PC-3 (cell line): Measurements from ENCODE around the gene HS3ST5. TPM values are rescaled to one million over a fixed set of nuclear protein-coding genes. Genes with fewer than 3 reads are reported as not detected.

Experiments
- ATAC-seq: fragments of 200-7000 bp; cut with Tn5 transposase; 2 replicates; pipeline ENCODE4 v1.9.1; 2020; ENCODE audit warnings: mild to moderate bottlenecking, moderate library complexity
- BruUV-seq: library from RNA; stranded (reverse); fragments of 400-500 nt; replicated peaks from 2 replicates; lab custom pipeline; 2021; lab: Mats Ljungman, UMichigan
- CTCF ChIA-PET: fragments of 300-600 bp; sonication (Branson Sonifier 250); formaldehyde crosslinking; loops from one replicate; lab custom pipeline; 2022; ENCODE audit warnings: antibody characterized with exemption; lab: Charles Lee
- POLR2A ChIA-PET: fragments of 300-600 bp; sonication (Branson Sonifier 250); formaldehyde crosslinking; loops from one replicate; lab custom pipeline; 2022; ENCODE audit warnings: antibody characterized with exemption; ENCODE audit not compliant: unreplicated experiment; lab: Charles Lee
- DNase-seq: peaks from one replicate; pipeline ENCODE4 v3.0.0-alpha.2; 2015
- H2AFZ ChIP-seq: fragments of 300-600 bp; sonication (generic); 2 replicates; pipeline ENCODE4 v1.6.0; 2016; ENCODE audit warnings: antibody characterized with exemption, low read length
- H3F3A ChIP-seq: fragments of 300-600 bp; sonication (generic); one replicate; pipeline ENCODE4 v1.6.0; 2017; ENCODE audit warnings: antibody characterized with exemption, low read length, control low read depth, mild to moderate bottlenecking; ENCODE audit not compliant: unreplicated experiment
- H3K27ac ChIP-seq: fragments of 300-600 bp; sonication (generic); 2 replicates; pipeline ENCODE4 v1.5.1; 2016; ENCODE audit warnings: mild to moderate bottlenecking, low read length
- H3K27me3 ChIP-seq: fragments of 300-600 bp; sonication (generic); 2 replicates; pipeline ENCODE4 v1.6.1; 2016; ENCODE audit warnings: low read length, mixed read lengths
- H3K36me3 ChIP-seq: fragments of 300-600 bp; sonication (generic); 2 replicates; pipeline ENCODE4 v1.6.1; 2016; ENCODE audit warnings: low read depth, mixed run types, low read length, mixed read lengths
- H3K4me1 ChIP-seq: fragments of 300-600 bp; sonication (generic); 2 replicates; pipeline ENCODE4 v1.5.1; 2016; ENCODE audit warnings: low read length; ENCODE audit not compliant: insufficient read depth
- H3K4me2 ChIP-seq: fragments of 300-600 bp; sonication (generic); 2 replicates; pipeline ENCODE4 v1.6.0; 2016; ENCODE audit warnings: low read length
- H3K4me3 ChIP-seq: fragments of 300-600 bp; sonication (generic); 2 replicates; pipeline ENCODE4 v1.5.1; 2016; ENCODE audit warnings: mild to moderate bottlenecking, low read length, mixed read lengths
- H3K79me2 ChIP-seq: fragments of 300-600 bp; sonication (generic); 2 replicates; pipeline ENCODE4 v1.6.1; 2017; ENCODE audit warnings: low read length, mixed read lengths
- H3K9ac ChIP-seq: fragments of 300-600 bp; sonication (generic); 2 replicates; pipeline ENCODE4 v1.6.0; 2016; ENCODE audit warnings: mild to moderate bottlenecking, low read length
- H3K9me2 ChIP-seq: fragments of 300-600 bp; sonication (generic); replicated peaks from 2 replicates; pipeline ENCODE4 v1.6.1; 2016; ENCODE audit warnings: mixed run types, low read length, mixed read lengths
- H3K9me3 ChIP-seq: fragments of 300-600 bp; sonication (generic); 2 replicates; pipeline ENCODE4 v1.6.1; 2016; ENCODE audit warnings: low read length, mixed read lengths
- H4K20me1 ChIP-seq: fragments of 300-600 bp; sonication (generic); 2 replicates; pipeline ENCODE4 v1.6.1; 2016; ENCODE audit warnings: low read length, mixed read lengths
- CTCF ChIP-seq: fragments of 300-600 bp; sonication (generic); conservative IDR thresholded peaks from 2 replicates; pipeline ENCODE4 v1.5.1; 2017; ENCODE audit warnings: antibody characterized with exemption, low read depth, mild to moderate bottlenecking, low read length
- EZH2 ChIP-seq: fragments of 300-600 bp; sonication (generic); IDR thresholded peaks from one replicate; pipeline ENCODE4 v1.6.1; 2017; ENCODE audit warnings: antibody characterized with exemption, mild to moderate bottlenecking, low read length; ENCODE audit not compliant: unreplicated experiment
- EZH2phosphoT487 ChIP-seq: fragments of 300-600 bp; sonication (generic); IDR thresholded peaks from 2 replicates; pipeline ENCODE4 v1.6.1; 2018; ENCODE audit warnings: mild to moderate bottlenecking, antibody characterized with exemption, low read length, borderline replicate concordance
- intact Hi-C: fragments of 100-400 bp; cut with micrococcal nuclease; formaldehyde crosslinking; loops from 2 replicates; pipeline ENCODE4 v1.9.0; 2023
- total RNA-seq: library from RNA; depleted of rRNA; stranded (reverse); fragments of >200 nt; gene quantifications from 2 replicates; pipeline ENCODE4 v1.2.3, GENCODE V29; 2014

Gene HS3ST5
- total RNA-seq, 1 experiment from 2014 or later: 1.2 TPM

- no peak for TF ChIP-seq EZH2phosphoT487
- no peak for TF ChIP-seq CTCF
- TF ChIP-seq EZH2: no peak
- H3K9ac ChIP-seq: no peak overlapping the region
- intact Hi-C loops: no loop called here
- no TSS peak for BruUV-seq
- no peaks in the 10 kb centered on the region for H4K20me1 ChIP-seq
- no peak overlapping the region for H2AFZ ChIP-seq
- POLR2A ChIA-PET: no interaction called here
- H3K27ac ChIP-seq: no peak overlapping the region
- ATAC-seq (no peak), DNase-seq (no peak)
- no peaks in the 10 kb centered on the region for H3K4me1 ChIP-seq
- no peaks in the 10 kb centered on the region for H3K36me3 ChIP-seq
- no peak overlapping the region for H3K4me3 ChIP-seq
- no peaks in the 10 kb centered on the region for H3K27me3 ChIP-seq
- H3K79me2 ChIP-seq: no peaks in the 10 kb centered on the region
- no peaks in the 10 kb centered on the region for H3K9me2 ChIP-seq
- CTCF ChIA-PET: no interaction called here
- H3K4me2 ChIP-seq: no peak overlapping the region
- no peaks in the 10 kb centered on the region for H3K9me3 ChIP-seq
- no peaks in the 10 kb centered on the region for H3F3A ChIP-seq
Measured at GRCh38 chr6:114253431-114253830, 89.4 kb downstream of the HS3ST5 start.

- CTCF ChIA-PET: no interaction called here
- DNase-seq: no peak
- BruUV-seq: no TSS peak
Measured at GRCh38 chr6:114249522-114249921, 93.3 kb downstream of the HS3ST5 start.

More at GRCh38 chr6:114249522-114249921, 93.3 kb downstream of the HS3ST5 start:
- no peaks in the 10 kb centered on the region for H3F3A ChIP-seq
- no peak overlapping the region for H3K9ac ChIP-seq
- H3K27me3 ChIP-seq: no peaks in the 10 kb centered on the region
- no peaks in the 10 kb centered on the region for H4K20me1 ChIP-seq
- no peaks in the 10 kb centered on the region for H3K36me3 ChIP-seq
- no peak overlapping the region for H3K4me2 ChIP-seq
- POLR2A ChIA-PET: no interaction called here
- H3K9me2 ChIP-seq: no peaks in the 10 kb centered on the region
- H3K9me3 ChIP-seq: no peaks in the 10 kb centered on the region
- no peak overlapping the region for H3K27ac ChIP-seq
- H3K4me3 ChIP-seq: no peak overlapping the region
- H3K79me2 ChIP-seq: no peaks in the 10 kb centered on the region
- no peak overlapping the region for H2AFZ ChIP-seq
- intact Hi-C loops: no loop called here
- H3K4me1 ChIP-seq: no peaks in the 10 kb centered on the region
- ATAC-seq: no peak
- TF ChIP-seq EZH2phosphoT487: no peak
- no peak for TF ChIP-seq CTCF
- no peak for TF ChIP-seq EZH2
